Gastroesophageal sphincter (tissue), 4 donors: ENCODE results near the gene MPPED1. TPM values are rescaled to one million over a fixed set of nuclear protein-coding genes. Genes with fewer than 3 reads are reported as not detected.

Source experiments
- ATAC-seq: fragments of 150-250 bp; one replicate; pipeline ENCODE4 v1.9.1; 2016; ENCODE audit warnings: mild to moderate bottlenecking, moderate library complexity
- H3K27ac ChIP-seq, 4 donors: fragments of 200-600 bp; sonication (generic) in 3 of 4; 1 replicate in 3 of 4; 2 replicates in 1 of 4; pipeline ENCODE4 v1.5.1; 2016 to 2019
- H3K27me3 ChIP-seq: fragments of 200-600 bp; sonication (generic); one replicate; pipeline ENCODE4 v1.5.1; 2019
- H3K36me3 ChIP-seq, 2 donors: fragments of 200-600 bp; sonication (generic); one replicate each; pipeline ENCODE4 v1.5.1; 2019; ENCODE audit warnings: control low read depth in 1 of 2
- H3K4me1 ChIP-seq, 3 donors: fragments of 200-600 bp; sonication (generic); 1 replicate in 2 of 3; 2 replicates in 1 of 3; pipeline ENCODE4 v1.5.1; 2016 to 2019; ENCODE audit warnings: control low read depth in 2 of 3
- H3K4me3 ChIP-seq, 2 donors: fragments of 200-600 bp; sonication (generic); one replicate each; pipeline ENCODE4 v1.5.1; 2019; ENCODE audit warnings: mild to moderate bottlenecking in 1 of 2, moderate library complexity in 1 of 2
- H3K9me3 ChIP-seq, 3 donors: fragments of 200-600 bp; sonication (generic); one replicate each; pipeline ENCODE4 v1.5.1; 2017 to 2019; ENCODE audit warnings: control low read depth in 2 of 3
- EP300 ChIP-seq: sonication (generic); formaldehyde crosslinking; IDR thresholded peaks from one replicate; pipeline ENCODE4 v1.6.1; 2017; ENCODE audit warnings: antibody characterized with exemption, mild to moderate bottlenecking
- POLR2A ChIP-seq, 2 donors: fragments of 450-650 bp; IDR thresholded peaks; one replicate each; pipeline ENCODE4 v1.6.1; 2017; ENCODE audit warnings: antibody characterized with exemption in 2 of 2, mild to moderate bottlenecking in 2 of 2, moderate library complexity in 1 of 2
- POLR2AphosphoS5 ChIP-seq: sonication (generic); formaldehyde crosslinking; IDR thresholded peaks from one replicate; pipeline ENCODE4 v1.6.1; 2017; ENCODE audit warnings: antibody characterized with exemption
- WGBS, 2 donors: methylation state at CpG; one replicate each; pipeline ENCODE4 v1.1.5; 2018; ENCODE audit warnings: low coverage in 1 of 2; 5-methylcytosine and 5-hydroxymethylcytosine counted together
- total RNA-seq, 4 donors: library from RNA; depleted of rRNA; stranded (reverse); fragments of >200 nt; gene quantifications; one replicate each; pipeline ENCODE4 v1.1.0, GENCODE V29; 2016
- TF ChIP-seq, protein P1 (sequence below), 4 experiments: fragments of 200-600 bp in 2 of 4; fragments of 450-650 bp in 2 of 4; sonication (generic) in 1 of 4; IDR thresholded peaks; one replicate each; pipeline ENCODE4 v1.5.1; 2017 to 2019; ENCODE audit warnings: antibody characterized with exemption in 4 of 4, mild to moderate bottlenecking in 2 of 4, moderate library complexity in 2 of 4

Gene MPPED1
- total RNA-seq, 4 donors from 2014 or later: 0.13 TPM; not detected in 3

DNA sequence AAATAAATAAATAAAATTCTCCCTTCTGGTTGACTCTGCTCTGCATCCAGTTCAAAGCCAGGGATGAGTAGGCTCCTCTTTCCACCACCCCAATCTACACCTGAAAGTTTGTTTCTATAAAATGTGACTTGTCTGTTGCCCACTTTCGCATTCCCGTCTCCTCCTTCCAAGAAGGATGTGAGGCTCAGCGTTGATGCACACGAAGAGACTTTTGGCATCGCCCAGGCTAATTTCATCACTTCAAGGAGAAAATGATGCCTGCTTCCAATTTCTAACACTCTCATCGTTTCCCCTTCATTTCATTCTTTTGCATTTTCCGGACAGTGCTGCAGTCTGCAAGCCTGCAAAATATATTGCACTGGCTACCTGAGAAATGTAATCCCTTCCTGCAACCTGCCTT is 3.9 kb downstream of the MPPED1 start:
- no peak for ATAC-seq
- H3K4me3 ChIP-seq: no peak overlapping the region
- H3K27me3 ChIP-seq: peaks cover 92% of the 10 kb centered on the region
- H3K36me3 ChIP-seq: no peaks in the 10 kb centered on the region
- TF ChIP-seq POLR2A (IDR thresholded peaks at IDR 0.05): no peak
- TF ChIP-seq, protein P1, sequence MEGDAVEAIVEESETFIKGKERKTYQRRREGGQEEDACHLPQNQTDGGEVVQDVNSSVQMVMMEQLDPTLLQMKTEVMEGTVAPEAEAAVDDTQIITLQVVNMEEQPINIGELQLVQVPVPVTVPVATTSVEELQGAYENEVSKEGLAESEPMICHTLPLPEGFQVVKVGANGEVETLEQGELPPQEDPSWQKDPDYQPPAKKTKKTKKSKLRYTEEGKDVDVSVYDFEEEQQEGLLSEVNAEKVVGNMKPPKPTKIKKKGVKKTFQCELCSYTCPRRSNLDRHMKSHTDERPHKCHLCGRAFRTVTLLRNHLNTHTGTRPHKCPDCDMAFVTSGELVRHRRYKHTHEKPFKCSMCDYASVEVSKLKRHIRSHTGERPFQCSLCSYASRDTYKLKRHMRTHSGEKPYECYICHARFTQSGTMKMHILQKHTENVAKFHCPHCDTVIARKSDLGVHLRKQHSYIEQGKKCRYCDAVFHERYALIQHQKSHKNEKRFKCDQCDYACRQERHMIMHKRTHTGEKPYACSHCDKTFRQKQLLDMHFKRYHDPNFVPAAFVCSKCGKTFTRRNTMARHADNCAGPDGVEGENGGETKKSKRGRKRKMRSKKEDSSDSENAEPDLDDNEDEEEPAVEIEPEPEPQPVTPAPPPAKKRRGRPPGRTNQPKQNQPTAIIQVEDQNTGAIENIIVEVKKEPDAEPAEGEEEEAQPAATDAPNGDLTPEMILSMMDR (IDR thresholded peaks at IDR 0.05): no peak
- TF ChIP-seq POLR2AphosphoS5: no peak
- TF ChIP-seq EP300: no peak
- WGBS, 2 donors: 72 to 75% methylated on average over 7 of the region's 7 CpGs
- H3K27ac ChIP-seq: no peak overlapping the region
- peaks cover 0 to 12% (median 0%) of the 10 kb centered on the region in 3 donors for H3K4me1 ChIP-seq
- H3K9me3 ChIP-seq: no peaks in the 10 kb centered on the region

DNA sequence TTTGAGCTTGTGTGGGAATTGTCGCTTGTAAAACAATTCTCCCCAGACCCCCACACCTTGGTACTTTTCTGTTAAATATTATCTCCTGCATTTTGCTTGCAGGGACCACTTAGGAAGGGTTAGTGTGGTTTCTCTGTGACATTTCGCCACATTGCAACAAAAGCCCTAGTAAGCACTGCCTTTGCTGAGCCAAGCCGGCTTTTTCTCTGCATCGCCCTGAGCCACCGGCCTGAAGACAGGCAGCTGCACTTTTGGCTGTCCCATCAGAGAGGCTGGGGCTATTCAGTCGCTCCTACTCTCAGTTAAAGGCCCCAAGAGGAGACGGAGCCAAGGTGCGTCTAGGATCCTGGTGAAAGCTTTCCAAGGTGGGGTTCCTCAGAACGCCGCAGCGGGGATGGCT is 5.7 kb downstream of the MPPED1 start:
- 80 to 100% methylated on average over 1 to 4 of the region's 11 CpGs for WGBS, 2 donors

DNA sequence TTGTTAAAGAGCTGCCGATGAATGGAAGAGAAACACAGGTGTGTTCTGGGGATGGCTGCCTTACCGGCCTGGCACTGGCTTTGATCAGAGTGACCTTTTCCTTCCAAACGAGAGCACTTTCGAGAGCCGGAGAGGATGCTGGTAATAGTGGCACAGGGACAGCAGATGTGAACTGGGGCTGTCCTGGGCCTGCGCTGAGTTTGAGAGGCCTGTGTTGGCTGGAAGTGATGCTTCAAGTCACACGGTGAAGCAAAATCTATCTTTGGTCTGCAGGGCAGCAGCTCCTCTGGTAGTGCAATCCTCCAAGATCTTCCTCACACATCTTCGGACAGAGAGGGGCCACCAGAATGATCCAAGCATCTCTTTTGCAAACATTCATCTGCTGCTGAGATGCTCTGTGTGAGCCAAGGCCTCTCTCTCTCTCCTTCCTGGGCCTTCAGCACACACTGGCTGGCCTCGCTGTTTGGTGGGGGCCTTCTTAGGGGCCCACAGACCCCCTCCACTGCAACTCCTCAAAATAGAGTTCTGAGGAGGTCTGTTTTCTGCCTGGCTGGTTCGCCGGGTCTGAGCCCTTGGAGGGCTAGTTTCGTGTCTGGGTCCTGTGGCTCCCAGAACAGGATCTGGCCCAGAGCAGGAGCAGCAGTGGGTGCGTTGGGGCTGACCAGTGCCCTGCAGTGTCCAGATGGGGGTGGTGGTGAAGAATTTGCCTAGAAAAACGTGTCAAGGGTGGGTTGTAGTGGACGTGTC is 6.4 kb downstream of the MPPED1 start:
- Histone ChIP-seq H3K27me3 (peaks cover 94% of the 10 kb centered on the region), H3K4me1 (no peaks in the 10 kb centered on the region), H3K27ac (no peak overlapping the region), H3K9me3 (no peaks in the 10 kb centered on the region), H3K36me3 (no peaks in the 10 kb centered on the region), H3K4me3 (no peak overlapping the region)
- WGBS, 2 donors: 51 to 67% methylated on average over 2 to 4 of the region's 15 CpGs
- TF ChIP-seq POLR2AphosphoS5 (no peak), POLR2A (IDR thresholded peaks at IDR 0.05) (no peak), EP300 (no peak)
- TF ChIP-seq, protein P1 (IDR thresholded peaks at IDR 0.05): no peak
- no peak for ATAC-seq

More for the DNA sequence above, 5.7 kb downstream of the MPPED1 start:
- no peak overlapping the region for H3K4me3 ChIP-seq
- no peak overlapping the region for H3K27ac ChIP-seq
- no peak for ATAC-seq
- peaks cover 0 to 2% (median 0%) of the 10 kb centered on the region in 3 donors for H3K4me1 ChIP-seq
- TF ChIP-seq POLR2A (IDR thresholded peaks at IDR 0.05) (no peak), POLR2AphosphoS5 (no peak), EP300 (no peak)
- TF ChIP-seq, protein P1 (IDR thresholded peaks at IDR 0.05): no peak
- no peaks in the 10 kb centered on the region for H3K9me3 ChIP-seq
- no peaks in the 10 kb centered on the region for H3K36me3 ChIP-seq
- H3K27me3 ChIP-seq: peaks cover 94% of the 10 kb centered on the region

DNA sequence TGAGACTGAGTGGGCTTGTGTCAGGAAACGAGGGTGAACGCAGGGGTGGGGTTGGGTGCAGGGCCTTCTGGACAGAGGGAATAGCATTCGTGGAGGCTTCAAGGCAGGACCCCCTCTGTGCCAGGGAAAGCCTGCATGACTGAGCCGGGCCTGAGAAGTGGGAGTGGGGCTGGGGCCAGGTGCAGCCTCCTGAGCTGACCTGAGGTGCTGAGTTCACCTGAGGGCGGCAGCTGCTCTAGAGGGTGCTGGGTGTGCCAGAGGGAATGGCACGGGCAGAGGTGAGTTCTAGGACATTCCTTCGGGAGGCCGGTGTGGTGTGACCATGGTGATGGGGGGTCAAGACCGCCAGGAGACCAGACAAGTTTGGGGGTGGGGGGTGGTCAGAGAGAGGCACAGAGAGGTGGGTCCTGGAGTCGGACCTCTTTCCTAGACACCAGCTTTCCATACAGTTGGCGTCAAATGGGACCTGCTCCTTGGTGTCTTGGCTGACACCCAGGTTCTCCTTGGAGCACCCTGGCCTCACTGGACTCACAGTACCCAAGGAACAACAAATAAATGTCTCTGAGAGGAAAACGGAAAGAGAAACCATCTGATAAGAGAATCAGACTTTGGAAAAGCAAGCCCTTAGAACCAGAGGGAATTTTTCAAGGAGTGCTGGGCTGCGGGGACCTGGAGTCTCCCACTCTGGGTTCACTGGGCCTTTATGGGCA is 7.7 kb downstream of the MPPED1 start:
- no peak for ATAC-seq
- no peak overlapping the region for H3K27ac ChIP-seq
- H3K4me1 ChIP-seq: no peaks in the 10 kb centered on the region
- no peak for TF ChIP-seq POLR2A (IDR thresholded peaks at IDR 0.05)
- TF ChIP-seq EP300: no peak
- no peak for TF ChIP-seq POLR2AphosphoS5
- TF ChIP-seq, protein P1 (IDR thresholded peaks at IDR 0.05): no peak
- peaks cover 94% of the 10 kb centered on the region for H3K27me3 ChIP-seq
- no peak overlapping the region for H3K4me3 ChIP-seq
- H3K9me3 ChIP-seq: no peaks in the 10 kb centered on the region
- no peaks in the 10 kb centered on the region for H3K36me3 ChIP-seq
- 81% methylated on average over 4 of the region's 13 CpGs; no CpG with 5 or more reads in 1 of the 2 donors for WGBS, 2 donors
